HG03378 (cell line): Measurements from ENCODE around the gene EGR4.

Experiments used
- ATAC-seq: cut with Tn5 transposase; IDR thresholded peaks from one replicate; pipeline ENCODE4 v1.9.1; 2021; ENCODE audit warnings: mild to moderate bottlenecking, moderate library complexity; ENCODE audit not compliant: unreplicated experiment

The EGR4 gene

GRCh38 chr2:73293534-73294171, at the start of gene EGR4:
TSS of gene EGR4 (minus strand) at chr2:73293548. CDS start at chr2:73293317, 231 bp downstream.
- ATAC-seq = peak; percentile 91

GRCh38 chr2:73341039-73341438, 47.7 kb upstream of the EGR4 start:
- ATAC-seq = no peak

GRCh38 chr2:73339201-73339600, 45.9 kb upstream of the EGR4 start:
- no peak for ATAC-seq

- ATAC-seq = no peak
Measured at GRCh38 chr2:73337828-73338227, 44.5 kb upstream of the EGR4 start.

- ATAC-seq = no peak
Measured at GRCh38 chr2:73334620-73335019, 41.3 kb upstream of the EGR4 start.

- no peak for ATAC-seq
Measured at GRCh38 chr2:73334045-73334444, 40.7 kb upstream of the EGR4 start.

- no peak for ATAC-seq
Measured at GRCh38 chr2:73333564-73333963, 40.2 kb upstream of the EGR4 start.

GRCh38 chr2:73324126-73324725, 30.9 kb upstream of the EGR4 start:
- ATAC-seq = no peak

- no peak for ATAC-seq
Measured at GRCh38 chr2:73323551-73323950, 30.2 kb upstream of the EGR4 start.

GRCh38 chr2:73314441-73314840, 21.1 kb upstream of the EGR4 start:
- no peak for ATAC-seq

GRCh38 chr2:73307720-73308119, 14.4 kb upstream of the EGR4 start:
- no peak for ATAC-seq

- no peak for ATAC-seq
Measured at GRCh38 chr2:73301636-73302035, 8.3 kb upstream of the EGR4 start.

- ATAC-seq = no peak
Measured at GRCh38 chr2:73300926-73301325, 7.6 kb upstream of the EGR4 start.

GRCh38 chr2:73297586-73297985, 4.2 kb upstream of the EGR4 start:
- ATAC-seq = no peak

GRCh38 chr2:73297151-73297559, 3.8 kb upstream of the EGR4 start:
- ATAC-seq = no peak

- ATAC-seq = no peak
Measured at GRCh38 chr2:73295751-73296400, 2.5 kb upstream of the EGR4 start.

GRCh38 chr2:73294239-73294638, 891 bp upstream of the EGR4 start:
- ATAC-seq = no peak

- ATAC-seq = no peak
Measured at GRCh38 chr2:73292906-73293533, 328 bp downstream of the EGR4 start.

GRCh38 chr2:73292316-73292905, 937 bp downstream of the EGR4 start:
- no peak for ATAC-seq

GRCh38 chr2:73291461-73292315, 1.7 kb downstream of the EGR4 start:
- no peak for ATAC-seq

- ATAC-seq = no peak
Measured at GRCh38 chr2:73291093-73291460, 2.3 kb downstream of the EGR4 start.
